Large intestine (tissue), 12 donors: ENCODE data around the gene SUN3. TPM values are rescaled to one million over a fixed set of nuclear protein-coding genes. Genes with fewer than 3 reads are reported as not detected.

Experiments used
- DNase-seq, 2 donors: peaks; one replicate each; pipeline versions ENCODE4 v3.0.0 to v3.0.0-alpha.2; 2013
- H3K27ac ChIP-seq: one replicate; pipeline ENCODE4 v1.5.1; 2013; ENCODE audit warnings: low read length
- H3K27me3 ChIP-seq: 2 replicates; pipeline ENCODE4 v1.6.1; 2013; ENCODE audit warnings: low read length; ENCODE audit not compliant: control insufficient read depth, insufficient read depth
- H3K36me3 ChIP-seq: 2 replicates; pipeline ENCODE4 v1.6.1; 2013; ENCODE audit warnings: low read length; ENCODE audit not compliant: control insufficient read depth, insufficient read depth
- H3K4me1 ChIP-seq: one replicate; pipeline ENCODE4 v1.6.1; 2013; ENCODE audit warnings: low read length; ENCODE audit not compliant: control insufficient read depth, insufficient read depth
- H3K4me3 ChIP-seq: one replicate; pipeline ENCODE4 v1.5.1; 2013; ENCODE audit warnings: low read length
- H3K9me3 ChIP-seq: one replicate; pipeline ENCODE4 v1.6.1; 2013; ENCODE audit warnings: mild to moderate bottlenecking, low read depth, low read length, moderate library complexity; ENCODE audit not compliant: control insufficient read depth
- WGBS: methylation state at CpG from one replicate; pipeline ENCODE4 v1.1.5; 2013; ENCODE audit warnings: low lambda C conversion rate; ENCODE audit not compliant: insufficient coverage; 5-methylcytosine and 5-hydroxymethylcytosine counted together
- long read RNA-seq, 11 donors: transcript quantifications; one replicate each; lab custom pipeline, GENCODE V29; 2026
- polyA plus RNA-seq: library from polyadenylated mRNA; unstranded; fragments of 120-200 nt; gene quantifications from one replicate; pipeline ENCODE4 v1.2.1, GENCODE V29; 2013

Gene SUN3
- polyA plus RNA-seq = not detected
- long read RNA-seq, donor 1 = 0 reads
- long read RNA-seq, donor 2 = 0 reads
- long read RNA-seq, donor 3 = 0 reads
- long read RNA-seq, donor 4 = 0 reads
- long read RNA-seq, donor 5 = 0 reads
- long read RNA-seq, donor 6 = 0 reads
- long read RNA-seq, donor 7 = 0 reads
- long read RNA-seq, donor 8 = 0 reads
- long read RNA-seq, donor 9 = 0 reads
- long read RNA-seq, donor 10 = 0 reads
- long read RNA-seq, donor 11 = 0 reads

GRCh38 chr7:48028938-48029337 is at the start of gene SUN3:
Gene SUN3 (minus strand): TSS chr7:48029107. CDS start chr7:48028938, 169 bp downstream.
- peaks cover 11% of the 10 kb centered on the region for H3K27me3 ChIP-seq
- no peak within 1 kb of the TSS for H3K27ac ChIP-seq
- no peak for DNase-seq
- WGBS = no CpG with 5 or more reads among the region's 6 CpGs
- H3K9me3 ChIP-seq = no peaks in the 10 kb centered on the region
- H3K36me3 ChIP-seq = no peaks in the 10 kb centered on the region
- H3K4me1 ChIP-seq = no peaks in the 10 kb centered on the region
- no peak within 1 kb of the TSS for H3K4me3 ChIP-seq

DNA sequence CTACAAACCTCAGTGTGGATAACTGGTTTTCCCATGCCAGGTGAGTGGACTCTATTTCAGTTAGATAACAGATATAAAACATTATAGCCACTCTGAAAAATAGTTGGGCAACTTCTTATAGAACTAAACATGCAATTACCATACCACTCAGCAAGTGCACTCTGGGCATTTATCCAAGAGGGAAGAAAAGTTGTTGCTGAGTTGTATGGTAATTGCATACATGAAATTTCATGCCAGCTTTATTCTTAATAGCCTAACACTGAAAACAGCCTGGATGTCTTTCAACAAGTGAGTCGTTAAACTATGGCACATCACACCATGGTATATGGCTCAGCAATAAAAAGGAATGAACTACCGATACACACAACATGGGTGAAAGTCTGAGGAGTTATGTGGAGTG is 49.6 kb upstream of the SUN3 start:
- Histone ChIP-seq H3K4me3 (no peak overlapping the region), H3K27me3 (no peaks in the 10 kb centered on the region), H3K36me3 (no peaks in the 10 kb centered on the region), H3K27ac (no peak overlapping the region), H3K4me1 (no peaks in the 10 kb centered on the region), H3K9me3 (no peaks in the 10 kb centered on the region)
- no peak for DNase-seq
- 83% methylated on average over 1 of the region's 2 CpGs for WGBS

GRCh38 chr7:48077423-48077822 is 48.5 kb upstream of the SUN3 start:
- Histone ChIP-seq H3K27me3 (no peaks in the 10 kb centered on the region), H3K36me3 (no peaks in the 10 kb centered on the region), H3K27ac (no peak overlapping the region), H3K4me1 (no peaks in the 10 kb centered on the region), H3K9me3 (no peaks in the 10 kb centered on the region), H3K4me3 (no peak overlapping the region)
- DNase-seq = no peak
- WGBS = no CpG with 5 or more reads among the region's 1 CpG

DNA sequence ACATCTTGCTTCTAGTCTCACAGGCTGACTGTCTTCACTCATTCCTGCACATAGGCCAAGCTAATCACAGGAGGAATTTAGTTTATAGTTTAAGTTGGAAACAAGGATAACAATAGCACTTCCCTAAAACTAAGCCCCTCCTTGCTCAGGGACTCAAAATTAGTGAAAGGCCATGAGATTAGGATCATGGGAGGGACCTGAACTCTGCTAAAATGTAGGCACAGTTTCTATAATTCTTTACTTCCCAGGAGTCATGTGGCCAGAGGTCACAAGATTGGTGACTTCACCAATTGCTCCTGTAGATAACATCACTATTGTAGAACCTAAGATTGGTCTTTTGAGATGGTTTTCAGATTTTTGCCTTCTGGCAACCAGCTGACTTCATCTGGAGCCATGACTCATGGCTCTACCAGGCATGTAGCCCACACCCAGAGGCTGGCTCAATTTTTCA is 45.3 kb upstream of the SUN3 start:
- no peaks in the 10 kb centered on the region for H3K27me3 ChIP-seq
- no peak overlapping the region for H3K4me3 ChIP-seq
- no peaks in the 10 kb centered on the region for H3K36me3 ChIP-seq
- no peak for DNase-seq
- H3K27ac ChIP-seq = no peak overlapping the region
- no peaks in the 10 kb centered on the region for H3K9me3 ChIP-seq
- no peaks in the 10 kb centered on the region for H3K4me1 ChIP-seq

- Histone ChIP-seq H3K4me1 (no peaks in the 10 kb centered on the region), H3K27me3 (no peaks in the 10 kb centered on the region), H3K36me3 (no peaks in the 10 kb centered on the region), H3K27ac (no peak overlapping the region), H3K4me3 (no peak overlapping the region), H3K9me3 (no peaks in the 10 kb centered on the region)
- no peak for DNase-seq
- WGBS = no CpG with 5 or more reads among the region's 2 CpGs
These were observed 38.6 kb upstream of the SUN3 start for GRCh38 chr7:48067475-48067874.

DNA sequence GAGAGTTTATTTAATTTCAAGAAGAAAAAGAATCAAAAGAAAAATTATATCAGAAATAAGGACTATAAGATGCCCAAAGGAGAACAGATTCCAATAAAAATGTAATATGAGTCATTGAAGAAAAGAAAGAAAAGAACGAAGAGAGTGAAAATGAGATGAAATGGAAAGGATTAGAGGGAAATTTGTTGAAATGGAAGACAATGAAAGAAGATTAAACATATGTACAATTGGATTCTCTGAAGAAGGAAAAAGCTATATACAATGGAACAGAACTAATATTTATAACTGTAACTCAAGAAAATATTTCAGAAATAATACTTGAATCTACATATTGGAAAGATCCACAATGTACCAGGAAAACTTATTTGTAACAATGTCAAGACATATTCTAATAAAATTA is 35.1 kb upstream of the SUN3 start:
- Histone ChIP-seq H3K27me3 (no peaks in the 10 kb centered on the region), H3K27ac (no peak overlapping the region), H3K9me3 (no peaks in the 10 kb centered on the region), H3K36me3 (no peaks in the 10 kb centered on the region), H3K4me1 (no peaks in the 10 kb centered on the region), H3K4me3 (no peak overlapping the region)
- DNase-seq = no peak
- 100% methylated on average over 1 of the region's 1 CpG for WGBS

GRCh38 chr7:48059706-48060105 is 30.8 kb upstream of the SUN3 start:
- Histone ChIP-seq H3K27ac (no peak overlapping the region), H3K36me3 (no peaks in the 10 kb centered on the region), H3K27me3 (no peaks in the 10 kb centered on the region), H3K4me1 (no peaks in the 10 kb centered on the region), H3K4me3 (no peak overlapping the region), H3K9me3 (no peaks in the 10 kb centered on the region)
- no peak for DNase-seq
- no CpG with 5 or more reads among the region's 5 CpGs for WGBS

DNA sequence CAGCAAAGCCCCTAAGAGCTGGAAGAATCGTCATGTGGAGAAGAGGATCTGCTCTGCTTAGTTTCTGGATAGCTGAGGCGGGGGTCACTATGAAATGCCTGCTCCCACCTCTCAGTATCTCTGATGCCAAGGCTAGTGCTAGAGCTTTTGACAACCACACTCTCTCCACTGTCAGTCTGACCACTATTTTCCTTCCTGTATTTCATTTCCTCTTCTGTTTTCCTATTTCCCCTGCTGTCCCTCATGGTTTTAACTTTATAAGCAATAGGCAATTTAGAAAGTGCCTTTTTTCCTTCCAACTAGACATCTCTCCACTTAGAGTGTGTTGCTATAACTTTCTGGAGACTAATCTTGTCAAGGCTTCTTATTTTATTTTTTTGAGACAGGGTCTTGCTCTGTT is 30.1 kb upstream of the SUN3 start:
- Histone ChIP-seq H3K36me3 (no peaks in the 10 kb centered on the region), H3K4me3 (no peak overlapping the region), H3K27ac (no peak overlapping the region), H3K9me3 (no peaks in the 10 kb centered on the region), H3K4me1 (no peaks in the 10 kb centered on the region), H3K27me3 (no peaks in the 10 kb centered on the region)
- no peak for DNase-seq
- WGBS = no CpG with 5 or more reads among the region's 2 CpGs

DNA sequence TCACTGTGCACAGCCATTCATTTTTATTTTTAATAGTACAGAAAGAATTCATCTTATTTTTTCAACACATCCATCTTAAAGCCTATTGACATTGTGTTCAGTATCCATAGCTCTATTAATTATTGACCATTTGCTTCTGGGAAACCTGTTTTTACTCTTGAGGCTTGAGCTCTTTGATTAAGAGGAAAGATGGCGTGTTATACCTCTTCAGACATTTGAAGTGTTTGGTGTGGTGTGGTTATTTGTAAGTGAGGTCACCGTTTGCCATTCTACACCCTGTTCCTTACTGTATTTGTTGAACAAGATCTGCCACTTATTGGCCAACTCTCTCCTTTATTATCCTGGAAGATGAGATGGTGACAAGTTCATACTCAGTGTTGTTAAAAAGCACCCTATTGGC is 24.8 kb upstream of the SUN3 start:
- H3K9me3 ChIP-seq = no peaks in the 10 kb centered on the region
- no peaks in the 10 kb centered on the region for H3K36me3 ChIP-seq
- DNase-seq = peak in 1 of 2 donors; percentile 57
- H3K27me3 ChIP-seq = no peaks in the 10 kb centered on the region
- WGBS = no CpG with 5 or more reads among the region's 2 CpGs
- H3K27ac ChIP-seq = peak overlapping the region; percentile 52
- no peak overlapping the region for H3K4me3 ChIP-seq
- H3K4me1 ChIP-seq = peaks cover 3% of the 10 kb centered on the region

DNA sequence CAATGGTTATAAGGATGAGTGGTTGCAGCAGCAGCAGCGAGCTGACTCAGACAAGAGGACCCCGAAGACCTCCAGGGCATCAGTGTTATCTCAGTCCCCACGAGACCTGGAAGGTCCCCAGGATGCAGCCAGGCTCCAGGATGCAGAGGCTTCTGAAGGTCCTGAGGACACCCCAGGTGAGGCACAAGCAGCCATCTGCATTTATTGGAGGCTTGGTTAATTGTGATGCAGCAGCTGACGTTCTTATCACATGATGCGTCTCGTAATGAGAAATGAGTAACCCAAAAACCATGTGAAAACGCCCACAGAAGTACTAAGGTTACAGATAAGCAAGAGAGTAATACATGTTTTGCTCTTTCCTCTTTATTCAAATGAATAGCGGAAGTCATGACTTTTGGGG is 23.8 kb upstream of the SUN3 start:
- Histone ChIP-seq H3K9me3 (no peaks in the 10 kb centered on the region), H3K36me3 (no peaks in the 10 kb centered on the region), H3K27me3 (no peaks in the 10 kb centered on the region), H3K27ac (peak overlapping the region; percentile 52), H3K4me1 (peaks cover 3% of the 10 kb centered on the region), H3K4me3 (no peak overlapping the region)
- 23% methylated on average over 5 of the region's 8 CpGs for WGBS
- peak; percentile 49 to 88 for DNase-seq

- Histone ChIP-seq H3K9me3 (no peaks in the 10 kb centered on the region), H3K27ac (no peak overlapping the region), H3K27me3 (no peaks in the 10 kb centered on the region), H3K36me3 (no peaks in the 10 kb centered on the region), H3K4me3 (no peak overlapping the region), H3K4me1 (peaks cover 3% of the 10 kb centered on the region)
- no CpG with 5 or more reads among the region's 8 CpGs for WGBS
- DNase-seq = no peak
These were observed 20.9 kb upstream of the SUN3 start for GRCh38 chr7:48049850-48050249.
